ENCODE measurements around the gene RRAGB.

GRCh38 chrX:55731826-55732225 lies 14.3 kb downstream of the RRAGB start:
- TF ChIP-seq CTCF (IDR thresholded peaks at IDR 0.05) (no peak), EZH2phosphoT487 (IDR thresholded peaks at IDR 0.05) (no peak), EZH2 (IDR thresholded peaks at IDR 0.05) (no peak)
